ENCODE data around the gene TBC1D2.
"Not testable (repeated sequence)": the region's sequence is repeated elsewhere in the genome, so short reads cannot be mapped to it uniquely, and the experiment has no call there.

Gene TBC1D2

DNA sequence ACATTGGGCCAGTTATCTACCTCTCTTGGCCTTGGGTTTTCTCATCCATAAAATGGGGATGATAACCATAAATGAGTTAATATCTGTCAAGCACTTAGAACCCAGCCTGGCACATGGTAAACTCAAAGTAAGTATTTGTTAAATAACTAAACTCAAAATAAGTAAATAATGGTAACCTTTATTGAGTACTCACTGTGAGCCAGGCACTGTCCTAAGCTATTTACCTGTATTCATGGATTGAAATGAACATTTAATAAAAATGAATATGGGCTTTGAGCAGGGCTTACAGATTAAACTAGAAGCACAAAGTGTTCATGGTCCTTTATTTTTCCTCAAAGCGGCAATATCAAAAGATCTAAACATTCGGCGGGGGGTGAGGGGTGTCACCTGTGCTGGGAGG lies 79.7 kb downstream of the TBC1D2 start:
- WGBS, 2 experiments = 96 to 97% methylated on average over 3 of the region's 3 CpGs
- no peaks in the 10 kb centered on the region for H3K9me3 ChIP-seq (ENCODE audit: control insufficient read depth, low read length)
- H3K36me3 ChIP-seq (ENCODE audit: control insufficient read depth, insufficient read depth, low read length) = no peaks in the 10 kb centered on the region
- no peak overlapping the region for H3K4me3 ChIP-seq (ENCODE audit: insufficient read depth, low read depth, low read length)
- H3K4me1 ChIP-seq (ENCODE audit: control insufficient read depth, insufficient read depth, low read length) = peaks cover 35% of the 10 kb centered on the region
- H3K27me3 ChIP-seq (ENCODE audit: control insufficient read depth, insufficient read depth, low read length, poor library complexity, severe bottlenecking) = no peaks in the 10 kb centered on the region
- no peak overlapping the region for H3K27ac ChIP-seq (ENCODE audit: insufficient read depth, low read depth, low read length, poor library complexity, severe bottlenecking)

DNA sequence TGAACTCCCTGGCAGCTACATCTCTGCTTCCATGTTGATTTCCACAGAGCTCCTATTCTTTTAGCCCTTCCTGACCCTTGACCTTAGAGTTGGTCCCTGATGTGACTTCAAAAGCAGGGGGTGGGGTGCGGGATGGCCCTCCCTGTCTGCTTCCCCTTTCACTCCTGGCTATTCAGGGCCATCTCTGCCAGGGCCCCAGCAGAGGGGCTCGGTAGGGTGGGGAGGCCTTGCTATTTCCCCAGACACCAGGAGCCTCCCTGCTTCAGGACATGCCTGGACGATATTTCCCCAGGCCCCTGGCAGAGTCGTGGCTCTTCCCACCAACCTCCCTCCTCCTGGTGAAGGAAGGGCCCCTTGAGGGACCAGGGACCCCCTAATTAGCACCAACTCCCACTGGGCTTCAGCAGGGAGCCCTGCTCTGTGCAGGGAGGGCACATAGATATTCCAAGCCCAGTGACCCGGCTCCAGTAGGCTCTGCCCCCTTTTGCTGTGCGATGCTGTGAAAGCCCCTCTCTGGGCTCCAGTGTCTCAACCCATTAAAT lies 80.3 kb downstream of the TBC1D2 start:
- 40 to 52% methylated on average over 6 of the region's 6 CpGs for WGBS, 2 experiments
- H3K27ac ChIP-seq (ENCODE audit: insufficient read depth, low read depth, low read length, poor library complexity, severe bottlenecking) = no peak overlapping the region
- H3K9me3 ChIP-seq (ENCODE audit: control insufficient read depth, low read length) = no peaks in the 10 kb centered on the region
- peaks cover 35% of the 10 kb centered on the region for H3K4me1 ChIP-seq (ENCODE audit: control insufficient read depth, insufficient read depth, low read length)
- H3K36me3 ChIP-seq (ENCODE audit: control insufficient read depth, insufficient read depth, low read length) = no peaks in the 10 kb centered on the region
- no peaks in the 10 kb centered on the region for H3K27me3 ChIP-seq (ENCODE audit: control insufficient read depth, insufficient read depth, low read length, poor library complexity, severe bottlenecking)
- no peak overlapping the region for H3K4me3 ChIP-seq (ENCODE audit: insufficient read depth, low read depth, low read length)

DNA sequence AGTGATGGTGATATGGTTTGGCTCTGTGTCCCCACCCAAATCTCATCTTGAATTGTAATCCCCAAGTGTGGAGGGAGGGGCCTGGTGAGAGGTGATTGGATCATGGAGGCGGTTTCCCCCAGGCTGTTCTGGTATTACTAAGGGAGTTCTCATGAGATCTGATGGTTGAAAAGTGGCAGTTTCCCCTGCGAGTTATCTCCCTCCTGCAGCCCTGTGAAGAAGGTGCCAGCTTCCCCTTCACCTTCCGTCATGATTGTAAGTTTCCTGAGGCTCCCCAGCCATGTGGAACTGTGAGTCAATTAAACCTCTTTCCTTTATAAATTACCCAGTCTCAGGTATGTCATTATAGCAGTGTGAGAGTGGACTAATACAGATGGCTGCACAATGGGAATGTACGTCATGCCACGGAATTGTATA lies 80.9 kb downstream of the TBC1D2 start:
- H3K9me3 ChIP-seq (ENCODE audit: control insufficient read depth, low read length); H3K27ac ChIP-seq (ENCODE audit: insufficient read depth, low read depth, low read length, poor library complexity, severe bottlenecking); H3K27me3 ChIP-seq (ENCODE audit: control insufficient read depth, insufficient read depth, low read length, poor library complexity, severe bottlenecking); H3K4me3 ChIP-seq (ENCODE audit: insufficient read depth, low read depth, low read length); H3K36me3 ChIP-seq (ENCODE audit: control insufficient read depth, insufficient read depth, low read length): not testable (repeated sequence)
- 82 to 86% methylated on average over 3 to 5 of the region's 5 CpGs for WGBS, 2 experiments
- peaks cover 36% of the 10 kb centered on the region for H3K4me1 ChIP-seq (ENCODE audit: control insufficient read depth, insufficient read depth, low read length)

DNA sequence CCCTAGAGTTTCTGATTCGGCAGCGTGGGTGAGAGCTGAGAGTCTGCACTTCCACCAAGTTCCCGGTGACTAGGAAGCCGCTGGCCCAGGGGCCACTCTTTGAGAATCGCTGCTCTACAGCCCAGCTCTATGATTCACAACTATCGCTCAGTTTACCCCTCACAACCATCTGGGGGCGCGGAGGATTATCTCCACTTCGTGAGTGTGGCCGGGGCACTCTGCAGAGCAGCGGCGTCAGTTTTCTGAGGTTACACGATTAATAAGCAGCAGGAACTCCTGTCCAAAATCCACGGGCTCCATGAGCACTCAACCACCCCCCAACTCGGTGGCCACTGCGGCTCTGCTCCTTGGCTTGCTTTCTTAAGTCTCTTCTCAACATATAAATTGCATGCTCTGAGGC lies 82.3 kb downstream of the TBC1D2 start:
- H3K4me3 ChIP-seq (ENCODE audit: insufficient read depth, low read depth, low read length) = no peak overlapping the region
- H3K27me3 ChIP-seq (ENCODE audit: control insufficient read depth, insufficient read depth, low read length, poor library complexity, severe bottlenecking) = no peaks in the 10 kb centered on the region
- no peaks in the 10 kb centered on the region for H3K36me3 ChIP-seq (ENCODE audit: control insufficient read depth, insufficient read depth, low read length)
- WGBS, 2 experiments = 89 to 90% methylated on average over 16 of the region's 16 CpGs
- H3K27ac ChIP-seq (ENCODE audit: insufficient read depth, low read depth, low read length, poor library complexity, severe bottlenecking) = no peak overlapping the region
- no peaks in the 10 kb centered on the region for H3K9me3 ChIP-seq (ENCODE audit: control insufficient read depth, low read length)
- peaks cover 46% of the 10 kb centered on the region for H3K4me1 ChIP-seq (ENCODE audit: control insufficient read depth, insufficient read depth, low read length)

DNA sequence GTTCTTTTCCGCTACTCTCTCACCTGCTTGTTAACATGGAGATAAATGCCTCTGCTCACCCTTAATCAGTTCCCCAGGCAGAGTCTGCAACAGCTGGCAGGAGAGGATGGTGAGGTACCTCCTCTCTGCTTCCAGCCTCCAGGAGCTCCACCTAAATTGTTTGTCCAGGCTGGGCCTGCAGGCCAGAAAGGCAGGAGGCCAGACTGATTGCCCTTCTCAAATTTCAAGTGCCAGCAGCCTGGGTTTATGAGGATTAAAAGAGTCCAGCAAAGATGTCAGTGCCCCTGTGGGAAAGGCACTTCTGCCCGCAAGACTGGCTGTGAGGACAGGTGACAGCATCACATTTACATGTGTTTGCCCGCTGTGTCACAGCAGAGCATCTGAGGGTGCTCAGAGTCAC lies 82.8 kb downstream of the TBC1D2 start:
- WGBS, 2 experiments = 76 to 81% methylated on average over 3 of the region's 3 CpGs
- H3K9me3 ChIP-seq (ENCODE audit: control insufficient read depth, low read length) = no peaks in the 10 kb centered on the region
- H3K27ac ChIP-seq (ENCODE audit: insufficient read depth, low read depth, low read length, poor library complexity, severe bottlenecking) = no peak overlapping the region
- peaks cover 46% of the 10 kb centered on the region for H3K4me1 ChIP-seq (ENCODE audit: control insufficient read depth, insufficient read depth, low read length)
- no peaks in the 10 kb centered on the region for H3K27me3 ChIP-seq (ENCODE audit: control insufficient read depth, insufficient read depth, low read length, poor library complexity, severe bottlenecking)
- no peaks in the 10 kb centered on the region for H3K36me3 ChIP-seq (ENCODE audit: control insufficient read depth, insufficient read depth, low read length)
- H3K4me3 ChIP-seq (ENCODE audit: insufficient read depth, low read depth, low read length) = no peak overlapping the region

DNA sequence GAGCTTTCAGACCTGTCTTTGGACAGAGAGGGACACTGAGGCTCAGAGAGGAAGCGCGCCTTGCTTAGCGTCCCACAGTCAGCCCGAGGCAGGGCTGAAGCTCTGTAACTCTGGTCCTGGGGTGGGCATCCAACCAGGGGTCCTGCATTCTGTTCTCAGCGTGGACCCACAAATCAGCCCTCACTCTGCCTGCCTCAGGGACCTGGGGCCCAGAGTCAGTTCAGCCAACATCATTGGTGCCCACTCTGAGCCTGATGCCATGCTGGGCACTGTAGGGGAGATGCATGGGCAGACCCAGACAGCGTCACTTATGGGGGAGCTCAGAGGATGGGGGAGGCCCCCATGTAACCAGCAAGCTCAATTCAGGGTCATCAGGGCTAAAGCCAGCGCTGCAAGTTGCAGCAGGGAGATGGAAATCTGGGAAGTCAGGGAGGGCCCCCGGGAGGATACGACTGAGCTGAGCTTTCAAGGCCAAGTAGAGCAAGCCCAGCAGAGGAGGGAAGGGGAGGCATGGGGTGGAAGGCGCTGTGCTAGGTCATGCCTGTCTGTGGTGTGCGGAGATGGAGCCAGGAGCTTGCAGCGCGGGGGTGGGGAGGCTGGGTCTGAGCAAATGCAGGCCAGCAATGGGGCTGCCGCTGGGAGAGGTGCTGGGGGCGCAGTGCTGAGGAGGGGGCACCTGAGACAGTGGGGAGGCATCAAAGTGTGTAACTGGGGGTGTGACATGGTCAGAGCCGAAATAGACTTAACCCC lies 84.1 kb downstream of the TBC1D2 start:
- H3K9me3 ChIP-seq (ENCODE audit: control insufficient read depth, low read length) = no peaks in the 10 kb centered on the region
- H3K4me1 ChIP-seq (ENCODE audit: control insufficient read depth, insufficient read depth, low read length) = peaks cover 46% of the 10 kb centered on the region
- no peaks in the 10 kb centered on the region for H3K27me3 ChIP-seq (ENCODE audit: control insufficient read depth, insufficient read depth, low read length, poor library complexity, severe bottlenecking)
- 81% methylated on average over 16 of the region's 16 CpGs for WGBS, 2 experiments
- H3K4me3 ChIP-seq (ENCODE audit: insufficient read depth, low read depth, low read length) = no peak overlapping the region
- no peaks in the 10 kb centered on the region for H3K36me3 ChIP-seq (ENCODE audit: control insufficient read depth, insufficient read depth, low read length)
- no peak overlapping the region for H3K27ac ChIP-seq (ENCODE audit: insufficient read depth, low read depth, low read length, poor library complexity, severe bottlenecking)

DNA sequence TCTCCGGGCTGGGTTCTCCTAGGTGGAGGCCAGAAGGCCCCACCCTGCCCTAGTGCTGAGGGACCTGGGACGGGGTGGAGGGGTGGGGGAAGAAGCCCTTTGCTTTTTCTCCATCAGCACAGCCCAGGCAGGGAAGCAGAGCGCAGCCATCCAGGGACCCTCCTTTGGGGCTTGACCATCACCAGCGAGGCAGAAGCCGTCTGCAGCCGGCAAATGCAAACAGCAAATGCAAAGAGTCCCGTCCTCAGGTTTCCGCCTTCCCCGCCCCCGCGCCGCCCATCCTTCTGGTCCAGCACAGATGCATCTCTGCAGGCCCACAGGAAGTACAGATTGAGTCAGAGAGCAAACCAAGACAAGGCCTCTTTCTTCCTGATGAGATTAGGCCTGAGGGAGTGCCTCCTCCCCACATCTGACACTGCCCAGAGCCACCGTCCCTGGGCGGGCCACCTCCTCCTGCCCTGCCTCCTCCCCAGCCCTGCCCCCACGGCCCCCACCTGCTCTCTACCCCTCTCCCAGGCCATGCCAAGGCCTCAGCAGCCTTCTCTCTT lies 86.4 kb downstream of the TBC1D2 start:
- no peaks in the 10 kb centered on the region for H3K36me3 ChIP-seq (ENCODE audit: control insufficient read depth, insufficient read depth, low read length)
- H3K4me1 ChIP-seq (ENCODE audit: control insufficient read depth, insufficient read depth, low read length) = peaks cover 32% of the 10 kb centered on the region
- no peak overlapping the region for H3K4me3 ChIP-seq (ENCODE audit: insufficient read depth, low read depth, low read length)
- H3K27ac ChIP-seq (ENCODE audit: insufficient read depth, low read depth, low read length, poor library complexity, severe bottlenecking) = no peak overlapping the region
- H3K27me3 ChIP-seq (ENCODE audit: control insufficient read depth, insufficient read depth, low read length, poor library complexity, severe bottlenecking) = no peaks in the 10 kb centered on the region
- no peaks in the 10 kb centered on the region for H3K9me3 ChIP-seq (ENCODE audit: control insufficient read depth, low read length)
- 26 to 30% methylated on average over 15 of the region's 15 CpGs for WGBS, 2 experiments

DNA sequence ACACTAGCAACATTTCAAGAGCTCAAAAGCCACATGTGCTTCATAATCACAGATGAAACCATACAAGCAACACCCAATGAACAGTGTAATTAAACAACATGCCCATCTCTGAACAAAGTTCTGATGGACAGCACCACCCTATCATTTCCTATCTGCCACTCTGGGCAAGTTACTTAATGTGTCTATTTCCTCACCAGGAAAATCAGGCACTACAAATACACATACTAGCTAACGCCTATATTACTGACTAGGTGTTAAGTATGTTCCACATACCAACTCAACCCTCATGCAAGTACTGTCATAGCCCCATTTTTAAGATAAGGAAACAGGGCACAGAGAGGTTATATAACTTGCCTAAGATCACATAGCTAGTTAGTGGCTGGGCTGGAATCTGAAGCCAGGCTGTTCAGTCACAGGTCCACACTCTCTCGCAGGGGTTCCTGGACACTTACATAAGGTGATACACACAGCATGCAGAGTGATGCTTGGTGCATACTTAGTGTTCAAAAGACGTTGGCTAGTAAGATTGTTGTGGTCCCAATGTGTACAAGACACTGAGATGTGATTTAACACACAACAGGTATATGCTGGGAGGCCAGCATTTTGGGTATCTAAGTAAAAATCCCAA lies 87.2 kb downstream of the TBC1D2 start:
- H3K4me3 ChIP-seq (ENCODE audit: insufficient read depth, low read depth, low read length) = no peak overlapping the region
- no peaks in the 10 kb centered on the region for H3K36me3 ChIP-seq (ENCODE audit: control insufficient read depth, insufficient read depth, low read length)
- no peak overlapping the region for H3K27ac ChIP-seq (ENCODE audit: insufficient read depth, low read depth, low read length, poor library complexity, severe bottlenecking)
- 87 to 89% methylated on average over 3 of the region's 3 CpGs for WGBS, 2 experiments
- no peaks in the 10 kb centered on the region for H3K27me3 ChIP-seq (ENCODE audit: control insufficient read depth, insufficient read depth, low read length, poor library complexity, severe bottlenecking)
- no peaks in the 10 kb centered on the region for H3K9me3 ChIP-seq (ENCODE audit: control insufficient read depth, low read length)
- H3K4me1 ChIP-seq (ENCODE audit: control insufficient read depth, insufficient read depth, low read length) = peaks cover 30% of the 10 kb centered on the region

DNA sequence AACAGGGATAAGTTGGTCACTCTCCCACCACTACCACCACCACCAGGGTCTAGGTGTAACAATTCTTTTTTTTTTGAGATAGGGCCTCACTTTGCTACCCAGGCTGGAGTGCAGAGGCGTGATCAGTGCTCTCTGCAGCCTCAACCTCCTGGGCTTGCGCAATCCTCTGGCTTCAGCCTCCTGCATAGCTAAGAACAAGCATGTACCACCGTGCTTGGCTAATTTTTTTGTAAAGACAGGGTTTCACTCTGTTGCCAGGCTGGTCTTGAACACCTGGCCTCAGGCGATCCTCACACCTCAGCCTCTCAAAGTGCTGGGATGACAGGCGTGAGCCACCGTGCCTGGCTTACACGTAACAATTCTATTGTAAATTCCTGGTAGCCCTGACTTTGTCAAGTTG lies 90.5 kb downstream of the TBC1D2 start:
- Histone ChIP-seq H3K4me3 (ENCODE audit: insufficient read depth, low read depth, low read length) (no peak overlapping the region), H3K27me3 (ENCODE audit: control insufficient read depth, insufficient read depth, low read length, poor library complexity, severe bottlenecking) (no peaks in the 10 kb centered on the region), H3K9me3 (ENCODE audit: control insufficient read depth, low read length) (no peaks in the 10 kb centered on the region), H3K36me3 (ENCODE audit: control insufficient read depth, insufficient read depth, low read length) (no peaks in the 10 kb centered on the region), H3K27ac (ENCODE audit: insufficient read depth, low read depth, low read length, poor library complexity, severe bottlenecking) (no peak overlapping the region), H3K4me1 (ENCODE audit: control insufficient read depth, insufficient read depth, low read length) (peaks cover 10% of the 10 kb centered on the region)
- 89 to 90% methylated on average over 7 of the region's 7 CpGs for WGBS, 2 experiments

DNA sequence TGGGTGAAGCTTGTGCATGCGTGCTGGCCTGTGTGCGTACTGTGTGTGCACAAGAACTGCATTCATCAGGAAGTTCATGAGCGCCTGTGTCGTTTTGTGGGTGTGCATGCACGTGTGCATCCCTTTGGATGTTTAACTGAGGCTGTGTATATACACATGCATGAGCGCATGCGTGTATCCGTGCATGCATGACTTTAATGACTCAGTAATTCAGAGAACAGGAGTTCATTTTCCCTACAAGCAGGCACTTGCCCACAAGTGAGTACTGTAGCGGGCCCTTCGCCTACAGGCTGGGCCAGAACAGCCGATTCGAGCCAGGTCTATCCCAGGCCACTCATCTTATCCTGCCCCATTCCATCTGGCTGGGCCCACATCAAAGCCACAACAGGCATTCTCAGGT lies 92.8 kb downstream of the TBC1D2 start:
- Histone ChIP-seq H3K9me3 (ENCODE audit: control insufficient read depth, low read length) (no peaks in the 10 kb centered on the region), H3K4me3 (ENCODE audit: insufficient read depth, low read depth, low read length) (no peak overlapping the region), H3K27me3 (ENCODE audit: control insufficient read depth, insufficient read depth, low read length, poor library complexity, severe bottlenecking) (no peaks in the 10 kb centered on the region), H3K36me3 (ENCODE audit: control insufficient read depth, insufficient read depth, low read length) (no peaks in the 10 kb centered on the region), H3K27ac (ENCODE audit: insufficient read depth, low read depth, low read length, poor library complexity, severe bottlenecking) (no peak overlapping the region), H3K4me1 (ENCODE audit: control insufficient read depth, insufficient read depth, low read length) (no peaks in the 10 kb centered on the region)
- 96 to 97% methylated on average over 12 of the region's 12 CpGs for WGBS, 2 experiments
